KOPT-K1 (cell line): ENCODE results near the gene MRPS17.
"Not testable (repeated sequence)": the region's sequence is repeated elsewhere in the genome, so short reads cannot be mapped to it uniquely, and the experiment has no call there.

ENCODE experiments used
- H3K27ac ChIP-seq: fragments of 200-600 bp; sonication (generic); 2 replicates; pipeline ENCODE4 v1.5.1; 2016; ENCODE audit warnings: antibody characterized with exemption, mild to moderate bottlenecking, low read depth, low read length; ENCODE audit not compliant: poor library complexity, severe bottlenecking
- H3K36me3 ChIP-seq: fragments of 200-600 bp; sonication (generic); 2 replicates; pipeline ENCODE4 v1.5.1; 2017; ENCODE audit warnings: antibody characterized with exemption, mild to moderate bottlenecking, low read length, moderate library complexity; ENCODE audit not compliant: insufficient read depth
- H3K9me3 ChIP-seq: fragments of 200-600 bp; sonication (generic); 2 replicates; pipeline ENCODE4 v1.5.1; 2017; ENCODE audit warnings: antibody characterized with exemption, low read length, mild to moderate bottlenecking; ENCODE audit not compliant: insufficient read depth, poor library complexity, severe bottlenecking

The MRPS17 gene

GRCh38 chr7:55951637-55952351 lies at the start of gene MRPS17:
Gene MRPS17, plus strand, starts transcription at chr7:55951877. Its CDS starts 1,319 bp downstream, at chr7:55953196.
- Histone ChIP-seq H3K27ac (peak within 1 kb of the TSS; percentile 68), H3K9me3 (peaks cover 3% of the 10 kb centered on the region), H3K36me3 (peaks cover 38% of the 10 kb centered on the region)

DNA sequence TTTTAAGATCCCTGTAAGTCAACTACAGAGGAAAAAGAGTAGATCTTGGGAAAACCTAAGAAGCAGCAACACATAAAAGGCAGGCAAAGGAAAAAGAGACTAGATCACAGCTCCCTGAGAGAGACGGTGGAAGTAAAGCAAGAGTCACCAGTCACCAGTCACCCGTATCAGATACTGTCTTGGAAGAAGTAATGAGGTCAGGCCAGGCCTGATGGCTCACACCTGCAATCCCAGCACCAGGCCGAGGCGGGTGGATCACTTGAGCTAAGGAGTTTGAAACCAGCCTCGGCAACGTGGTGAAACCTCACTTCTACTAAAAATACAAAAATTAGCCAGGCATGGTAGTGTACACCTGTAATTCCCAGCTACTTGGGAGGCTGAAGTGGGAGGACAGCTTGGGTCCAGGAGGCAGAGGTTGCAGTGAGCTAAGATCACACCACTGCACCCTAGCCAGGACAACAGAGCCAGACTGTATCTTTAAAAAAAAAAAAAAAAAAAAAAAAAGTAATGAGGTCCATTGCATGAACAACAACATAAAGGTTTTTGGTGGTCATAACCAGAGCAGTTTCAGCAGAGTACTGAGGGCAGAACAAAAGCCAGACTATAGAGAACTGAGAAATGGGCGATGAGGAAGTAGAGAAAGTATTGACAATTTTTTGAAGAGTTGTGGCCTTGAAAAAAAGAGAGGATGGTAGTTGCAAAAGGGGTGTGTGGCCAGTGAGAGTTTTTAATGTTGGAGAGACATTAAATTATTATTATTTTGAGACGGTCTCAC lies 47.5 kb upstream of the MRPS17 start:
- Histone ChIP-seq H3K9me3 (peaks cover 15% of the 10 kb centered on the region), H3K36me3 (peaks cover 15% of the 10 kb centered on the region; the same call in 1 of the 2 replicates), H3K27ac (no peak overlapping the region)

- H3K27ac ChIP-seq = no peak overlapping the region
- no peaks in the 10 kb centered on the region for H3K9me3 ChIP-seq
- peaks cover 14% of the 10 kb centered on the region; the same call in 1 of the 2 replicates for H3K36me3 ChIP-seq
Observed at GRCh38 chr7:55912748-55913158, 38.9 kb upstream of the MRPS17 start.

DNA sequence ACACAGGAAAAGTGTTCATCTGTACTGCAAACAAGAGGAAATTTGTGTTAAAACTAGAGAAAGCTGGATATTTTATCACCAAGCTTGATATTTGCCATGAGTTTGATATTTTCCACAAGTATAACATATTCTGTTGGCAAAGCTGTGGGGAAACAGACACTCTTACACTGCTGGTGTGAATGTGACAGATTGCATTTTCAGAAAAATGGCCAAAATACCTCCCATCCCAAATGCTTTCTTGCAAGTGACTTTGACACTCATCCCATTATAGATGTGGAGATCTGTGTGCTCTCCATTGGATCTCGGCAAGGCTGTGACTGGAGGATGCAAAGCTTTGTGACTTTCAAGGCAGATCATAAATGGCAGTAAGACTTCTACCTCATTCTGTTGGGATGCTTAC lies 33.9 kb upstream of the MRPS17 start:
- Histone ChIP-seq H3K27ac (no peak overlapping the region), H3K36me3 (peaks cover 10% of the 10 kb centered on the region; the same call in 1 of the 2 replicates), H3K9me3 (no peaks in the 10 kb centered on the region)

DNA sequence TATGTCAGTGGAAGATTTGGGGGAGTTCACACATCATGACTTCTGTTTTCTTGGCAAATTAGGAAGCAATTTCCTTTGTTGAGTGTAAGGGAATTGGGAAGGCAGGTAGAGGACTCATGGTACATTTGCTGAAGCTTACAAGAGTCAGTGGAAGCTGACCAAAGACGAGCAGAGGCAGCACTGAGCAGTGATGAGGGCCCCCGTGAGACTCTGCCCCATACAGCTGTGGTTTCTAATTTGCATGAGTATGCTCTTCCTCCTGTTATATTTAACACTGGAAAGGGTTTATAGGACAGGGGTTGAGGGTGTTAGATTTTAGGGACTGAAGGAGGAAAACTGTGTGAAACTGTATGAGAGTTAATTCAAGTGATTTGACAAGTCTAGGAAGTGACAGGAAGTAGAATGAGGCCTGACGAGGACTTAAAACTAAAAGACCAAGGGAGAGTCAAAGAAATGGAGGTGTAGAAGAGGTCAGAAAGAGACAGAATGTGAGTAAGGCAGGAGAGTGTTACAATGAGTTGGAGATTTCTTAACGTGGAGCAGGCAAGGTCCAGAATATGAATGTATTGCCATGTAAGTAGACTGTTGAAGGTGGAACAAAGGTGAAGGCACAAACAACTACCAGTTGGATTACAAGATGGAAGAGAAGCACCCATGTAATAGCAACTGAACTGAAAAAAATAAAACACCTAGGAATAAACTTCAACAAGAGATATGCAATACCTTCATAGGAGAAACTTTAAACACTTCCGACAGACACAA lies 23.5 kb upstream of the MRPS17 start:
- H3K27ac ChIP-seq = no peak overlapping the region
- H3K36me3 ChIP-seq = peaks cover 10% of the 10 kb centered on the region; the same call in 1 of the 2 replicates
- H3K9me3 ChIP-seq = no peaks in the 10 kb centered on the region

DNA sequence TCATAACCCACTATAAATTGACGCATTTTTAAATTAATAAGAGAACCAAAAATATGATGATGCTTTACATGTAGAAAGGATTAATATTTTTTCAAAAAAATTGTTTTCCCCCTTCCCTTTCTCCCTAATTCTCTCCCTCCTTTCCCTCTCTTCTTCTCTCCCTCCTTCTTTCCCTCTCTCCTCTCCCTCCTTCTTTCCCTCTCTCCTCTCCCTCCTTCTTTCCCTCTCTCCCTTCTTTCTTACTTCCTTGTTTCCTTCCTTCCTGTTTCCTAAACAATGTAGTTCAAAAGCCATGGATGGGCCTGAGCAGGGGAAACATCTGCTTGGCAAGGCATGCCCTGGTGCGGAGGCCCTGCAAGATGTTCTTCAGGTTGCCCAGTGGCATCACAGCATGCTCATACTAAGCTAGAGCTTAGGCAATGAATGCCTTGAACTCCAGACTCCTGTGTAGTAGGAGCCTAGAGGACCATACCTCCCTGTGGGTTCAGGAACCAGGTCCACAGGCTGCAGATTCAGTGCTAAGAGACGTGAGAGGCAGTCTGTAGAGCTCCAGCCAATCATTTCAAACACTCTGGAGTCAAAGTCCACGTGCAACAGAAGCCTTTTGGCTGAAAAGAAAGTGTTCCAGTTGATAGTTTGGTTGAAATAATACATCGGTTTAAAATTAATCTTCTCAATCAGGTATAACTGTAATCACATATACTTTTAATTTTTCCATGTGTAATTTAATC lies 20.1 kb upstream of the MRPS17 start:
- H3K27ac ChIP-seq = no peak overlapping the region

DNA sequence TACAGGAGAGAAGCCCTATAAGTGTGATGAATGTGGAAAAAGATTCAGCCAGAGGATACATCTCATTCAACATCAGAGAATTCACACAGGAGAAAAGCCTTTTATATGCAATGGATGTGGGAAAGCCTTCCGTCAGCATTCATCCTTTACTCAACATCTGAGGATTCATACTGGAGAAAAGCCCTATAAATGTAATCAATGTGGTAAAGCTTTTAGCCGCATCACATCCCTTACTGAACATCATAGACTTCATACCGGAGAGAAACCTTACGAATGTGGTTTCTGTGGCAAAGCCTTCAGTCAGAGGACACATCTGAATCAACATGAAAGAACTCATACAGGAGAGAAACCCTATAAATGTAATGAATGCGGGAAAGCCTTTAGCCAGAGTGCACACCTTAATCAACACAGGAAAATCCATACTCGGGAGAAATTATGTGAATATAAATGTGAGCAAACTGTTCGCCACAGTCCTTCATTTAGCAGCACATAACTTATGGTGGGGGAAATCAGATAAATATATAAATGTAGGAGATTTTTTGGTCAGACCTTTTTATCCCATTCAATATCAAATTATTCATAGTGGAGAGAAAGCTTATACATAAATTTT lies 12.1 kb upstream of the MRPS17 start:
- no peaks in the 10 kb centered on the region for H3K36me3 ChIP-seq
- no peak overlapping the region for H3K27ac ChIP-seq
- peaks cover 56% of the 10 kb centered on the region for H3K9me3 ChIP-seq

More for the DNA sequence above, 20.1 kb upstream of the MRPS17 start:
- peaks cover 11% of the 10 kb centered on the region for H3K9me3 ChIP-seq
- no peaks in the 10 kb centered on the region for H3K36me3 ChIP-seq

DNA sequence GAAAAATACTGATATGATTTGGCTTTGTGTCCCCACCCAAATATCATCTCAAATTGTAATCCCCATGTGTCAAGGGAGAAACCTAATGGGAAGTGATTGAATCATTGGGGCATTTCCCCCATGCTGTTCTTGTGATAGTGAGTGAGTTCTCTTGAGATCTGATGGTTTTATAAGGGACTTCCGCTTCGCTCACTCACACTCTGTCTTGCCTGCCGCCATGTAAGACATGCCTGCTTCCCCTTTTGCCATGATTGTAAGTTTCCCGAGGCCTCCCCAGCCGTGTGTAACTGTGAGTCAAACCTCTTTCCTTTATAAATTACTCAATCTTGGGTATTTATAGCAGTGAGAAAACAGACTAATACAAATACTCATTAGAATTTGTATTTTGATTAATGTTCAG lies 5.1 kb upstream of the MRPS17 start:
- Histone ChIP-seq H3K9me3 (peaks cover 21% of the 10 kb centered on the region), H3K36me3 (no peaks in the 10 kb centered on the region), H3K27ac (no peak overlapping the region)

- peak overlapping the region; percentile 68 for H3K27ac ChIP-seq
- H3K9me3 ChIP-seq = not testable (repeated sequence)
- peaks cover 38% of the 10 kb centered on the region for H3K36me3 ChIP-seq
Observed at GRCh38 chr7:55952352-55952671, 635 bp downstream of the MRPS17 start.

DNA sequence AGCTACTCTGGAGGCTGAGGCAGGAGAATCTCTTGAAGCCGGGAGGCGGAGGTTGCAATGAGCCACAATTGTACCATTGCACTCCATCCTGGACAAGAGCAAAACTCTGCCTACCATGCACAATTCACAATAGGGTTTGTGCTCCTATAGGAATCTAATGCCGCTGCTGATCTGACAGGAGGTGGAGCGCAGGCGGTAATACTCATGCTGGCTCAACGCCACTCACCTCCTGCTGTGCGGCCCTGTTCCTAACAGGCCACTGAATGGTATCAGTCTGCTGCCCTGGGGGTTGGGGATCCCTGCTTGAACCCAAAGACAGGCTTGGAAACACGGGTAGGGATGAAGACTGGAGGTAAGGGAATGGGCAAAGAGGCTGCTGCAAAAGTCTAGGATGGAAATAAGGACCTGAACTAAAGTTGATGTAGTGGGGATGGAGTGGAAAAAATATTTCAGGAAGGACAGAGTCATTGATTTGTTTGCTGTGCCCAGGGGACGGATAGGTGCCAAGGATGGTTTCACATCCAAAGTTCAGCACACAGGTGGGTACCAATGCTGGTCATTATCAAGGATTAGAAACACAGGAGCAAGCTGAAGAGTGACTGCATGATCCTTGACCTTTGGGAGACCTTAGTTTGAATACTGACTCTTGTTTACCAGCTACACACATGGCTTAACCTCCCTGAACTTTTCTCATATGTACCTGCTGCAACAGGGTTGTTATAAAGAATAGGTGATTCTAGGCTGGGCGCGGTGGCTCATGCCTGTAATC lies 2.2 kb downstream of the MRPS17 start:
- H3K27ac ChIP-seq = no peak overlapping the region
- no peaks in the 10 kb centered on the region for H3K9me3 ChIP-seq
- H3K36me3 ChIP-seq = peaks cover 38% of the 10 kb centered on the region

GRCh38 chr7:55957190-55957589 lies 5.5 kb downstream of the MRPS17 start:
- peaks cover 38% of the 10 kb centered on the region for H3K36me3 ChIP-seq
- H3K27ac ChIP-seq = no peak overlapping the region
- no peaks in the 10 kb centered on the region for H3K9me3 ChIP-seq

DNA sequence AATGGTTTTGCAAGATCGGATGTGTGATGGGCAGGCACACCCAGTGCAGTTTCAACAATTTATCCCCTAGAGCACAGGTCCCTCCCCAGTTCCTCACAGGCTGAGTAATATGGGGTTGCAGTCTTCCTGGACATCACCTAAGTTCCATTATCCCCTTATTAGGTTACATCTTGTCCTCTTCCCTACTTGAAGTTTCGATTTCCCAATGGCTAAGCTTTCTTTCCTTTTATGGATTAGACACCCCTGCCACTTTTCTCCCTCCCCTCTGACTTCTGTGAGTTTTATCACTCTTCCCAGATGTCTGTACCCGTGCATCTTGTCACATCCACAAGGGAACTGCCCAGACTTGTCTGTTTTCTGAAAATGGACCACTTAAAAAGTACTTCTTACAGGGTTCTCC lies 10.3 kb downstream of the MRPS17 start:
- Histone ChIP-seq H3K27ac (no peak overlapping the region), H3K9me3 (no peaks in the 10 kb centered on the region), H3K36me3 (peaks cover 7% of the 10 kb centered on the region; the same call in 1 of the 2 replicates)

DNA sequence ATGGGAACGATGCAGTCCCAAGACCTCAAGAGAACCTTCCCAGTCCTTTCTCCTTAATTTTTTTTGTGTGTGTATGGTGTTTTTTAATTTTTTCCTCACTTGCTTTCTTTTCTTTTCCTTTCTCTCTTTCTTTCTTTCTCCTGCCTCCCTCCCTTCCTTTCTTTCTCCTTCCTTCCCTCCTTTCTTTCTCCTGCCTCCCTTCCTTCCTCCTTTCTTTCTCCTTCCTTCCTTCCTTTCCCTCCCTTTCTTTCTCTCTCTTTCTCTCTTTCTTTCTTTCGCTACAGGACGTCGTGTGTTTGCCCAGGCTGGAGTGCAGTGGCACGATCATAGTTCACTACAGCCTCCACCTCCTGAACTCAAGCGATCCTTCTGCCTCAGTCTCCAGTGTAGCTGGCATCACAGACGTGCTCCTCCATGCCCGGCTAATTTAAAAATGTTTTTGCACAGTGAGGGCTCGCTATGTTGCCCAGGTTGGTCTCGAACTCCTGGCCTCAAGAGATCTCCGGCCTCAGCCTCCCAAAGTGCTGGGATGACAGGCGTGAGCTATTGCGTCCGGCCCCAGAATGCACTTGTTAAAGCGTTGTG lies 12.0 kb downstream of the MRPS17 start:
- H3K9me3 ChIP-seq = no peaks in the 10 kb centered on the region
- peaks cover 10% of the 10 kb centered on the region; the same call in 1 of the 2 replicates for H3K36me3 ChIP-seq
- H3K27ac ChIP-seq = peak overlapping the region; percentile 80
